RPMI7951 (cell line): ENCODE measurements around the gene DYNLT4. TPM values are rescaled to one million over a fixed set of nuclear protein-coding genes. Genes with fewer than 3 reads are reported as not detected.
A peak's percentile ranks its signal among the peaks of the same experiment; 100 is the strongest.
"Not testable (repeated sequence)": the region's sequence is repeated elsewhere in the genome, so short reads cannot be mapped to it uniquely, and the experiment has no call there.

Source experiments
- DNase-seq: peaks from one replicate; pipeline ENCODE4 v3.0.0-alpha.2; 2012; ENCODE audit warnings: low read depth
- total RNA-seq: library from RNA; depleted of rRNA; stranded (reverse); fragments of >200 nt; shearing (Covaris generic); gene quantifications from 2 replicates; pipeline ENCODE4 v1.2.3, GENCODE V29; 2014; rRNA removed

DYNLT4 gene, protein sequence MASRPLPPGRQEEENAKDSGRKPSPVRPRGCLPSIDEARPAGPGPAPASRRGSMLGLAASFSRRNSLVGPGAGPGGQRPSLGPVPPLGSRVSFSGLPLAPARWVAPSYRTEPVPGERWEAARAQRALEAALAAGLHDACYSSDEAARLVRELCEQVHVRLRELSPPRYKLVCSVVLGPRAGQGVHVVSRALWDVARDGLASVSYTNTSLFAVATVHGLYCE
- 0.24 and 0.88 TPM in 2 replicates for total RNA-seq

DNA sequence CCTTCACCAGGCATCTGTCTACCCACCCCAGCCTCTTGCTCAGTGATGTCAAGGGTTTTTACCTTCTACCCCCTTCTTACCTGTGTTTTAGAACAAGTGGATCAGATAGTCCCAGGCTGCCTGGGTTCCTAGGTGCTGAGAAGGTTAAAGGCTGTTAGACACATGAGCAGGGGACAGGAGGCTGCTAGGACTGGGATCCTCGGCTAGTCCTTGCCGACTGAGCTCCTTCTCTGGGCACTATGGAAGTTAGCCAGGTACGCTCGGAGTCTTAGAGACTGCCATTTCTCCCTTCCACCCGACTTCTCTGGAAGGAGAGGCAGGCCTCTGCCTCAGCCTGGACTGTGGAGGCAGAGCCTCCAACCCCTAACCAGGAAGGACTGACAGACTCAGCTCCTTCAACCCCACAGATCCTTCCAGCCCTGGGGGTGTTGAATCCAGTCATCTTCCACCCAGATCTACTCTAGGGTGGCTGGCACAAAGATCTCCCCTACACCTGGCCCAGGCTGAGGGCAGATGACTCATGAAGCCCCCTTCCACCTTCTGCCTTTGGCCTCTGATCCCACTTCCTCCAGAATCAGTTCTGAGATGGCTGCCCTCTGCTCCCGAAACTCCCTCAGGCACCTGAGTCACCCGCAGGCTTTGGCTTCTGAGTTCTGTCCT, at the start of gene DYNLT4:
TSS of gene DYNLT4 (minus strand) at position 648 of the 660 bp plus-strand sequence. CDS start 683 bp downstream, outside the sequence.
- no peak for DNase-seq

DNA sequence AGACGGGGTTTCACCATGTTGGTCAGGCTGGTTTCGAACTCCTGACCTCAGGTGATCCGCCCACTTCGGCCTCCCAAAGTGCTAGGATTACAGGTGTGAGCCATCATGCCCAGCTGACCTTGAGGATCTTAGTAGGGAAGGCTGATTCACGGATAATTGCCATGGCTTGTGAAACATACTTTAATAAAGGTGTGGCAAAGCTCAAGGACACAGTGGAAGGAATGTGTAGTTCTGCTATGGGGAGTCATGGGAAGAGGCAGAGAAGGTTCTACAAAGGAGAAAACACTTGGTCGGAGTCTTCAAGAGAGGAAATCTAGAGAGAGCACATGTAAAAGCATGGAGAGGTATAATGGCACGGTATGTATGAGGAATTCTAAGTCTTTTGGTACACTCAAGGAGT, 48.6 kb upstream of the DYNLT4 start:
- no peak for DNase-seq

DNA sequence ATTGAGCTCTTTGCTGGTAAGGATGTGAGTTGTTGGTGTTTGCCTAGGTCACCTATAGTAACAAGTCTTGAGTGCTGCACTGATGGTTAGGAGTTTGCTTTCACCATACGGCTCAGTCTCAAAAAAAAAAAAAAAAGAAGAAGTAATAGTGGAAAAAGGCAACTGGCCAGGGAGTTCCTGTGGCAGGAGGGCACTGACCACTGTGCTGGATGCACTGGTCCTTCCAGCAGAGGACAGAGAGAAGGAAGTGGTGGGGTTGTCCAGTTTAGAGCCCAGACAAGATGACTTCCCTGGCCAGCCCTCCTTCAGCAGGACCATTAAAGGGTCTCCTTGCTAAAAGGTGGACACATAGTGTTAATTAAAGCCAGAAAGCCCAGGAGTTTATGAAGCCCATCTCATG, 47.8 kb upstream of the DYNLT4 start:
- DNase-seq: no peak

DNA sequence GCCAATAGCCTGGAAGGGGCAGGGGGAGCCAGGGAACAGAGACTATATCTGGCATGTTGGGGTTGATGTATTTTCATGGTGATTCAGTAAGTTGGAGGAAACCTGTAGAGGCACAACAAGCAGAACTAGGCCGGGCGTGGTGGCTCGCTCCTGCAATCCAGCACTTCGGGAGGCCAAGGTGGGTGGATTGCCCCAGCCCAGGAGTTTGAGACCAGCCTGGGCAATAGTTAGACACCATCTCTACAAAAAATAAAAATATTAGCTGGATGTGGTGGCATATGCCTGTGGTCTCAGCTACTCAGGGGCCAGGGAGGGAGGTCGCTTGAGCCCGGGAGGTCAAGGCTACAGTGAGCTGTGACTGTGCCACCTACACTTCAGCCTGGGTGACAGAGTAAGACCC, 46.0 kb upstream of the DYNLT4 start:
- no peak for DNase-seq

DNA sequence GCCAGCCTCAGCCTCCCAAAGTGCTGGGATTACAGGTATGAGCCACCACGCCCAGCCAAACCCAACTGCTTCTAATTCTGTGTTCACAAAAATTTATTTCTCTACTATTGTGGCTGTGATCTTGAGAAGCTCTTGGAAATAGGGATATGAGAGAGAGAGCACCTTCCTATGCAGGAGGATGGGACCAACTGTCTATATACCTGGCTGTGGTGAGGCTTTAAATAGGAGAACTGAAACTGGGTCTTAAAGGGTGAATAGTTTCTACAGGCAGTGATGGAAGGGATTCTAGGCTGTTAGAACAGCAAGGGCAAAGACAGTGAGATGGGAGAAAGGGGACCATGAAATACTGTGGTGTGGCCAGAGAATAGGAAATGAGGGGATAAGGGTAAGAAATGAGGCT, 44.2 kb upstream of the DYNLT4 start:
- DNase-seq: no peak

DNA sequence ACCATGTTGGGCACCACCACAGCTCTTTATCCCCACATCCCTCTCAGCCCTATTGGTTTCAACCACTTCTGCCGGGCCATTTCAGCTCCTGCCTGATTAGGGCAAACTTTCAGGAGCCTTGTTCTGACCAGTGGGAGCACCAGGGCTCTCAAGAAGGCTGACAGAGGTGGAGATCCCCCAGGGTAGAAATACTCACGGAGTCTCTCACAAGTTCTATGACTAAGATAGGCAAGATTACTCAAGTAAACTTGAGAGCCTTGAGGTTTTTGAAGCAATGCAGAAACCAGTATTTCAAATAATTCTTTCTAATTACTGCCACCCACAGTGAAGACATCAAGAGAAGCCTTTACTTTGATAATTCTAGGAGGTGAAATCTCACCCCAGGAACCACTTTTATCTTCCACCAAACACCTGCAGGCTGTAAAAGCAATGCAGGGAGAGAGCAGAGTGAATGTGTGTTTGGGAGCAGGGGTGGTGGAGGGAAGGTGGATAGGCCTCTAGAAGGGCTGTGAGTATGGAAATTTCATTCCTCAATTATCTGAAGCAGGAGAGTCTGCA, 42.5 kb upstream of the DYNLT4 start:
- DNase-seq: peak; percentile 27

DNA sequence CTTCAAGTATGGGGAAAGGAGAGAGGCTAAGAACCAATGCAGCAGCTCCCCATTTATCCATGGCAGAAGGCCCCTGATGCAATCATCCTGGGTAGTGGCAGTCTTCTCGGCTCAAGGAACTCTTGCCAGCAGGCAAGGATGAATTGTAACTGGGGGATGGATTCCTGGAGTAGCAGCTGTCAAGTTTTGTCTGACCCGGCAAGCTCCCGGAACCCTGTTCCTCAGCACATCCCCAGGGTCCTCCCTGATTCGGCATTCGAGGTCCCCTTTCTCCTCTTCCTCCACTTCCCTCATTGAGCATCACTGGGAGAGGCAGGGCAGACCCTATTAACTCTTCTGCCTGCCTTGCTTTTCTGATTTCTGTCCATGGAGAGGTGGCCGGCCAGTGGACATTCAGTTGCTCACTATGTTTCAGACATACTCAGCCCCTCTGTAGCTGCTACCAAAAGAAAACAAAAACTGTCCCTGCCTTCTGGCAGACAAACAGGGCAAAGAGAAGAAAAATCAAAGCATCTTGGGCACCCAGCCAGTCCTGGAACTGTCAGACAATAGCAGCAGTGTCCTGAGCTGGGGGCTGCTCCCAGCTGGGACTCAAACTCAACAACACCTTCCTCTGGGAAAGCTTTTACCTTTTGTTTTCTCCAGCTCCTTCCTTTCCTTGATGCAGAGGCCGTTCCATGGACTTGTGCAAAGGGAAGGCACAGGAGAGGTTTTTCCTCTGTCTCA, 41.5 kb upstream of the DYNLT4 start:
- DNase-seq: no peak

DNA sequence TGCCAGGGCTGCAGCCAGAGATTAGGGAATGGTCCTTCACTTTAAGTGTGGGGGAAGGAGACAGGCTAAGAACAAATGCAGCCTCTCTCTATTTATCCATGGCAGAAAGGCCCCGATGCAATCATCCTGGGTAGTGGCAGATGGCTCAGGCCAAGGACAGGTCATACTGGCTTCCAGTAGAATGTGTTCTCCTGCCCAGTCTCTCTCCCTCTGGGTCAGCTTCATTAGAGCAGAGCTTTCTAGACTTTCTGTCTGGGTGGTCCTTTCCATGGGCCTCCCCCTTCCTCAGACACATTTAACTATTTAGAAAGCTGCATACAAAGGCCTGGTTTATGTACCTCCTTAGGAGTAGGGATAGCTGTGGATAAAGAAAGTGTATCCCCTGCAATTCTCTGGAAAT, 40.7 kb upstream of the DYNLT4 start:
- no peak for DNase-seq

DNA sequence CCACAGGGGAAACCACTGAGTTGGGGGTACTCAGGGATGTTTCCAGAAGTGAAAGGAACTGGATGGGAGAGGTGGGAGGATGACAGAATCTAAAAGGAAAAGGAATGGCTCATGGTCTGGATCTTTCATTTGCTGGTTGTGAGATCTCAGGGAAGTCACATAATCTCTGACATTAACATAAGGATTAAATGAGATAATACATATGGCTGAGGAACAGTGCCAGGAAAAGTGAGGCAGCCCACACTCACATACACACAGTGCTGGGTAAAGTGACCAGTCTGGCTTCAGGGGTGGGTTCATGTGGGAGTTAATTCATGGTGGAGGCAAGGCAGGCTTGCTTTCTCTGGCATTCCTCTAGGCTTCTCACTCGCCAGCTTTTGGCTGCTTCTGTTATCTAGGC, 39.8 kb upstream of the DYNLT4 start:
- no peak for DNase-seq

DNA sequence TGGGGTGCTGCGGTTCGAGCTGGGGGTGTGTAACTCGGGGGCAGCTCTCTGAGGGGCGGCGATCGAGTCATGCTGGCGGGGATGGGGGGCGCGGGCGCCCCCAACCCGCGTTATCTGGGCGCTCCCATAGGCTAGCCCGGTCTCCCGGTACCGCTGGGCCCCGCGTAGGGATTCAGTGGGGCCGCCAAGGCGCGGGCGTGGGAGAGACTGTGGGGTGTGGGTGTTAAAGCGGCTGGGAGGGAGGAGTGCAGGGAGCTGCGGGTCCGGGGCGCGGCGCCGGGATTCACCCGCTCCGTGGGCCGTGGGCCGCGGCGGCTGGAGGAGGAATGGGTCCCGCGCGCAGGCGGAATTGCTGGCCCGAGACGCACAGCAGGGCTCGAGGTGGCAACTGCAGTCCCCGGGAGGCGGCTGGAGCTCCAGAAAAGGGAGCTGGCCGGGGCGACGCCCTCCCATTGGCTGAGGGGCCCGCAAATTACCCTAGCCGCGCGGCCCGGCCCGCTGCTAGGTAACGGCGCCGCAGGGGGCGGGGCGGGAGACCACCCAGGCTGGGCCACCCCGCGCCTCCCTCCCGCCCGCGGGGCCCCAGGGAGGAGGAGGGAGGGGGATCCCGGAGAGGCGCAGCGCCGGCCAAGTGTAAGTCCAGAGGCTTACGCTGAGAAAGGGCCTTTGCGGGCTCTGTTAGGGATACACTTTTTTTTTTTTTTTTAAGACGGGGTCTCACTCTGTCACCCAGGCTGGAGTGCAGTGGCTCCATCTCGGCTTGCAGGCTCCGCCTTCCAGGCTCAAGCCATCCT, 35.9 kb upstream of the DYNLT4 start, which contains the start of gene PTCH2:
TSS of gene PTCH2 (minus strand) at position 392 of the 794 bp plus-strand sequence. CDS start at position 71, 321 bp downstream.
- DNase-seq: peak; percentile 83

DNA sequence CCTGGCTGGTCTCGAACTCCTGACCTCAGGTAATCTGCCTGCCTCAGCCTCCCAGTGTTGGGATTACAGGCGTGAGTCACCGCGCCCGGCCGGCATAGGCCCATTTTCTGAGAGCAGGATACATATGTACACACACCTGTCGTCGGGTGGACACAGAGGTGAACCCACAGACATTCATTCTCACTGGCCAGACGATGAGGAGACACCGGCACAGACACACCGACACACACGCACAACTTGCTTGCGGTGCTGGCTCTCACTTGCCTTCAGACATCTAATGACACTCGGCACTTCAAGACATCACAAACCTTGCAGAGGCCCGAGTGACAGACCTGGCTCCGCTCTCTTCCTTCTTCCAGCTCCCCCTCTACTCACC, 35.3 kb upstream of the DYNLT4 start:
- DNase-seq: no peak

DNA sequence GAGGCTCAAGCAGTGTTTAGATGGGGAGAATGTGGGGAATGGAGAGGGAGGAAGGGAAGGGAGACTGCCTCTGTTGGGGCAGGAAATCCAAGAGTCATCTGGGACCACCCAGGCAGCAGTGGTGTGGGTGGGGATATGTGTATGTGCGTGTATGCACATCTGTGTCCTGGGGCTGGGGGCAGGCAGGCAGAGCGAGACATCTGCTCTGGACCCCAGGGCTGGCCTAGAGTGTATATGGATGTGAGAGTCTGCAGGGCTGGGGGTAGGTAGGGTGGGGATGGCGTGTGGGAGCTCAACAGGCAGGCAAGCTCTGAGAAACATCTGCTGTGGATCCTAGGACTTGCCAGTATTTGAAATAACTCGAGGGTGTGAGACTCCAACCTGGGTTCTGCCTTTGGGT, 32.4 kb upstream of the DYNLT4 start:
- DNase-seq: no peak

DNA sequence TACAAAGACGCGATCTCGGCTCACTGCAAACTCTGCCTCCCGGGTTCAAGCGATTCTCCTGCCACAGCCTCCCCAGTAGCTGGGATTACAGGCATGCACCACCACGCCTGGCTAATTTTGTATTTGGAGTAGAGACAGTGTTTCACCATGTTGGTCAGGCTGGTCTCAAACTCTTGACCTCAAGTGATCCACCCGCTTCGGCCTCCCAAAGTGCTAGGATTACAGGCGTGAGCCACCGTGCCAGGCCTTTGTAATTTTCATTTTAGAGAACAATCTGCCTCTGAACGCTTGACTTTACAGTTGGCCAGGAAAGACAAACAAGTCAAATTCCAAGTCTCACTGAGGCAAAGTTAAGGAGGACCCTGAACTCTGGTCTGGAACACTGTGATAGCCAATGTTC, 31.1 kb upstream of the DYNLT4 start:
- not testable (repeated sequence) for DNase-seq

DNA sequence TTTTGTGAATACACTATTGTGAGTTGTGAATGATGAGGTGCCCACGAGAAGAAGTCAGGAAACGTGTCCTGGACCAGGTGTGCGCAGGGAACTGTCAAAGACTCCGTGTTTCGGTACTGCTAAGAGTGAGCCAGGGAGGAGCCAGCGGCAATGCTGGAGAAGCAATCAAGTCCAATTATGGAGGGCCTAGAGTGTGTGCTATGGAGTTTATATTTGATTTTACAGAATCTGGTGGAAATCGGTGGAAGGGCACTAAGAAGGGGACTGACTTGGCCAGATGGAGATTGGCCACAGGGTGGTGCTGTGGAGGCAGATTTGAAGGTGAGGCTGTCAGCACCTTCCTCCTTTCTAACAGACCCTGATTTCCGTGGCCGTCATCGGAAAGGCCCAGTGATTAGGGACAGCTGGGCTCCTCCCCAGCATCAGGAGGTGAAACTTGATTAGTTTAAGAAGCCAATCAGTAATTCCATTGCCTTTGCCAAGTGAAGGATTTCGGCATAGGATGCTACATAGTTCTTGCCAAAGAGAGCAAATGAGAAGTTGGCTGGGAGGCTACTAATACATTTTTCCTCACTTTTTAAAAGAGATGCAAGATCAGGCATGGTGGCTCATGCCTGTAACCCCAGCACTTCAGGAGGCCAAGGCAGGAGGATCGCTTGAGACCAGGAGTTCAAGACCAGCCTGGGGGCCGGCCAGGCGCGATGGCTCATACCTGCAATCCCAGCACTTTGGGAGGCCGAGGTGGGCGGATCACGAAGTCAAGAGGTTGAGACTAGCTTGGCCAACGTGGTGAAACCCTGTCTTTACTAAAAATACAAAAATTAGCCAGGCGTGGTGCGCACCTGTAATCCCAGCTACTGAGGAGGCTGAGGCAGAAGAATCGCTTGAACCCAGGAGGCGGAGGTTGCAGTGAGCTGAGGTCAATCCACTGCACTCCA, 28.9 kb upstream of the DYNLT4 start:
- peak; percentile 76 for DNase-seq

DNA sequence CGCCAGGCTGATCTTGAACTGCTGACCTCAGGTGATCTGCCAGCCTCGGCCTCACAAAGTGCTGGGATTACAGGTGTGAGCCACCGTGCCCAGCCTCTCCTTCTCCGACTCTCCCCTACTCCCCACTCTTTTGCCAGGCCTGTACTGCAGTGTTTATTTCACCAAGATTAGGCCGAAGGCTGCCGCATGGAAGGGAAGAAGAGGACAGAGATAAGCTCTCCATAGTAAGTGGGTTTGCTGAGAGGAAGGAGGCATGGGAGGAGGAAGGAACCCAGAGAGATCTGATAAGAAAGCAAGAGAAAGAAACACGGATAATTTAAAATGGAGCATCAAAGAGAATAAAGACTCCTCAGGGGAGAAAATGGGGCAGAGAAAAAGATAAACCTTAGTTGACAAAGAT, 27.2 kb upstream of the DYNLT4 start:
- DNase-seq: no peak

DNA sequence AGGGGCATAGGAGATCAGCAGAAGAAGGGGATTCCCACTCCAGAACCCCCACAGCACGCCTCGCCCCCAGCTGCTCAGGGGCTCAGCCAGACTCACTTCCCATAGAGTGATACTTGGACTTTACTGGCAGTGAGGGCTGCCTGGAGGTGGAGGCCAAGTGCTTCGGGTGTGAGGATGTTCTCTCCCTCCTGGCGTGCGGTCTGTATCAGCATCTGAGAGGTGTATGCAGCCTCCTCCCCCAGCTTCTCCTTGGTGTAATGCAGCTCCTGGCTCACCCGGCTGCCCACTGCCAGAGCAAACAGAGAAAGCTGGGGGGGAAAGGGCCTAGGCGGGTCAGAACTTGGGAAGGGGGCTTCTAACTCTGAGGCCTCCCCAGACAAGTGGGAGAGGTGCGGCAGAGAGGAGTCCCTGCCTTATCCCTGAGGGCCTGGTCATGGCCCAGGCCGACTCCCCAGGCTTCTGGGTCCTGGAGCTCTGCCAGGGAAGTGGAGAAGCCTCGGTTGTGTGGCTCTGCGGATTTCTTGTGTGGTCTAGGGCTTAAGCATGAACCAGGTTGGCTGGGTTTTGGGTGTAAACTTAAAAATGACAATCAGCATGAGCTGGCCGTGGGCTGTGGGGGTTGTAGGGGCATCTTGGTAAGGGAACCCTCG, 25.0 kb upstream of the DYNLT4 start:
- DNase-seq: no peak

DNA sequence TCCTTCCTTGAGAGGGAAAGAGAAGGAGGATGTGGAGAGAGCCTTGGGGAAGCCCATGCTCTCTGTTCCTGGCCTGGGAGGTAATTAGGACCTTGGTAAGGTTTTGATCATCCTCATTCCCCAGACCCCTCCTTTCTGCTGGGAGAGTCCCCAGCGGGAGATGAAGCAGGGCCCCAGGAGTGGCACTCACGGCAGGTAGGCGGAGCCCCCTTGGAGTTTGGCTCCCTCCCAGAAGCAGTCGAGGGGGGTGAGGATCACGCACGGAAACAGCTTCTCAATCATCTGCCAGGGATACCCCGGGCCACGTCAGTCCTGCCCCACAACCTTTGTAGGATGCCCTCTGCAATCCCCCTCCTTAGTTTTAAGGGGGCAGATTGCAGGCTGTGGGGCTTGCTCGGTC, 24.4 kb upstream of the DYNLT4 start:
- no peak for DNase-seq

DNA sequence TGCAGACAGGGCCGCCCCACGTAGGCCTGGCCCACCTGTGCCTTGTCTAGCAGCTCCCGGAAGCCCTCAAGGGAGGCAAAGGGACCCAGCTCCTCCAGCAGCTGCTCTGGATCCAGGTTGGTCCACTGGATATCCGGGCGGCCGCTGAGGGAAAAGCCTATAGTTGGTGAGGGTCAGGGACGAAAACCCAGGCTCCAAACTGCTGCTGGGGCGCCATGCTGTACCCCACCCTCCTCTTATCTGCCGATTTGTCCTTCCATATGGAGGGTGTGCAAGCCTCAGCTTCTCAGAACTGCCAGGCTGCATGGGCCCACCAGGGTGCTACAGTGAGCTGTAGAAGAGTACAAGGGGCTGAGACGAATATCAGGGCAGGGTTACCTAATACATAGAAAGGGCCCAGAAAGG, 23.8 kb upstream of the DYNLT4 start:
- DNase-seq: no peak

DNA sequence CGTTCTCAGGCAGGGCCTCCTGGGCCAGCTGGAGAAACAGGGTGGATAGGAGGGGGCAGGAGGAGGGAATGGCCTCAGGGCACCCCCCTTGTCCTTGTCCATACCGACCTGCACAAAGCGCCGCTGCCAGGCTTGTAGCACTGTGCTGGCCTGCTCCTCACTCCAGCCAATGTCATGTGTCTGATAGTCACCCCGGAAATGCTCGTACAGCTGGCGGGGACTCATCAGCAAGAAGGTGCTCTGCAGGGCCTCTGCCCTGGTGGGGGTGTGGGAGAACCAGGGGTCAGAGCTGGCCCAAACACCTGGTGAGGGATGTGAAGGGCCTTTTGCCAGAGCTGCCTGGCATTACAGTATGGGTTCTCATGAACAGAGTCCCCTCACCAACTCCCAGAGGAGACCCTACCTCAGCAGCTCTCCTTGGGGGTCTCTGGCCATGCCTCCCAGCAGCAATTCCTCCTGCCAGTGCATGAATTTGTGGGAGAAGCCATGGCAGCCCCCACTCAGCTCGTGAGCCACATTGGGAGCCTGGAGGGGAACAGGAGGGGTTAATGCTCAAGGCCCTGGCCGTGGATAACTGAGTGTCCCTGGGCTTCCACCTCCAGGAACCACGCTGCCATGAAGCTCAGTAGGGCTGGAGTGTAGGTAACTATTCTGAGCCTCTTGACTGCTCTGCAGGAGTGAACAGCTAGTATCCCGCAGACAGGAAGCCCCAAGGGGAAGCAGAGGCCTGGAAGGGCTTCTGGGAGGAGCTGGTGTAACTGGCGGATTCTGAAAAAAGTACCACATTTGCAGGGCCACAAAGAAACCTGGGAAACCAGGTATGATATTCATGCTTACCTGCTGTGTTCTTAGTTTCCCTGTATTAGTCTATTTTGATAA, 22.6 kb upstream of the DYNLT4 start:
- DNase-seq: no peak
